Transverse colon (tissue), 4 donors: Measurements from ENCODE around the gene TUBA1B. TPM values are rescaled to one million over a fixed set of nuclear protein-coding genes. Genes with fewer than 3 reads are reported as not detected.
A peak's percentile ranks its signal among the peaks of the same experiment; 100 is the strongest.

Experiments used
- DNase-seq: peaks from one replicate; pipeline ENCODE4 v3.0.0-alpha.2; 2019
- H3K27ac ChIP-seq, 4 donors: fragments of 200-600 bp; sonication (generic); 2 replicates each; pipeline ENCODE4 v1.5.1; 2016 to 2018; ENCODE audit warnings: inconsistent platforms in 4 of 4
- H3K27me3 ChIP-seq: fragments of 200-600 bp; sonication (generic); 2 replicates; pipeline ENCODE4 v1.5.1; 2017; ENCODE audit warnings: inconsistent platforms
- H3K36me3 ChIP-seq, 4 donors: fragments of 200-600 bp; sonication (generic); 2 replicates each; pipeline ENCODE4 v1.5.1; 2017 to 2019; ENCODE audit warnings: inconsistent platforms in 4 of 4
- H3K4me1 ChIP-seq, 4 donors: fragments of 200-600 bp; sonication (generic); 2 replicates each; pipeline ENCODE4 v1.5.1; 2017 to 2020; ENCODE audit warnings: inconsistent platforms in 4 of 4
- H3K4me3 ChIP-seq, 4 donors: fragments of 200-600 bp; sonication (generic); 1 replicate in 1 of 4; 2 replicates in 3 of 4; pipeline versions ENCODE4 v1.5.1 to v1.6.1; 2017 to 2019; ENCODE audit warnings: inconsistent platforms in 4 of 4
- H3K9me3 ChIP-seq, 2 donors: fragments of 200-600 bp; sonication (generic); 2 replicates each; pipeline ENCODE4 v1.5.1; 2017 to 2019; ENCODE audit warnings: inconsistent platforms in 2 of 2
- CTCF ChIP-seq, 5 experiments: fragments of 200-600 bp in 3 of 5; fragments of 450-650 bp in 2 of 5; sonication (generic) in 3 of 5; IDR thresholded peaks; 1 replicate in 2 of 5; 2 replicates in 3 of 5; pipeline ENCODE4 v1.5.1; 2016 to 2017; ENCODE audit warnings: antibody characterized with exemption in 5 of 5, inconsistent platforms in 3 of 5, mild to moderate bottlenecking in 2 of 5, moderate library complexity in 1 of 5
- EP300 ChIP-seq: sonication (generic); formaldehyde crosslinking; IDR thresholded peaks from one replicate; pipeline ENCODE4 v1.6.1; 2017; ENCODE audit warnings: antibody characterized with exemption, low read depth
- POLR2A ChIP-seq: fragments of 450-650 bp; IDR thresholded peaks from one replicate; pipeline ENCODE4 v1.6.1; 2016; ENCODE audit warnings: antibody characterized with exemption, mild to moderate bottlenecking, moderate library complexity
- POLR2AphosphoS5 ChIP-seq, 3 donors: sonication (generic); formaldehyde crosslinking; IDR thresholded peaks; one replicate each; pipeline ENCODE4 v1.6.1; 2016; ENCODE audit warnings: antibody characterized with exemption in 3 of 3
- WGBS, 2 donors: methylation state at CpG; one replicate each; pipeline ENCODE4 v1.1.5; 2018; ENCODE audit warnings: low coverage in 1 of 2; 5-methylcytosine and 5-hydroxymethylcytosine counted together
- in situ Hi-C, 4 donors: fragments of 200-750 bp; cut with MboI; loops; one replicate each; pipeline versions ENCODE4 v1.15.0 to v1.15.1; 2017; ENCODE audit warnings: low sequenced_read_pairs in 3 of 4, low pct_ligation_motif_present in 1 of 4, low pct_unique_long_range_greater_than_20kb in 1 of 4
- intact Hi-C: fragments of 100-400 bp; cut with DNase I; formaldehyde crosslinking; loops from one replicate; pipeline ENCODE4 v1.15.1; 2023; ENCODE audit warnings: low total_unique reads
- total RNA-seq, 4 donors: library from RNA; depleted of rRNA; stranded (reverse); fragments of >200 nt; gene quantifications; one replicate each; pipeline ENCODE4 v1.1.0, GENCODE V29; 2016

Gene TUBA1B
- total RNA-seq, 4 donors from 2014 or later, result 219 to 390 (median 319) TPM

- intact Hi-C loops, result no loop called here
- no peaks in the 10 kb centered on the region for H3K9me3 ChIP-seq
- no peak overlapping the region for H3K4me3 ChIP-seq
- no peak for DNase-seq
- in situ Hi-C loops, result loop anchor here in 2 of 4 donors (25.0 kb wide), 1 partner anchor 140 kb away; no protein-coding TSS in a partner anchor
- 89 to 96% methylated on average over 3 of the region's 3 CpGs for WGBS, 2 donors
- no peak for TF ChIP-seq CTCF (IDR thresholded peaks at IDR 0.05)
- H3K27ac ChIP-seq, result no peak overlapping the region
- H3K27me3 ChIP-seq, result peaks cover 26% of the 10 kb centered on the region
- peaks cover 11 to 18% (median 15%) of the 10 kb centered on the region in 4 donors for H3K4me1 ChIP-seq
- peaks cover 0 to 38% (median 17%) of the 10 kb centered on the region in 4 donors for H3K36me3 ChIP-seq
Measured at GRCh38 chr12:49097381-49097780, 33.8 kb downstream of the TUBA1B start.

- in situ Hi-C loops, result loop anchor here in 2 of 4 donors (25.0 kb wide), 1 partner anchor 142 kb away; no protein-coding TSS in a partner anchor
Measured at GRCh38 chr12:49094975-49095365, 36.2 kb downstream of the TUBA1B start.

GRCh38 chr12:49094160-49094974 lies 36.8 kb downstream of the TUBA1B start, which contains the start of gene DHH:
Gene DHH (minus strand): TSS chr12:49094801. CDS start chr12:49094512, 289 bp downstream.
- no peak for DNase-seq
- in situ Hi-C loops, result loop anchor here in 2 of 4 donors (25.0 kb wide), 1 partner anchor 143 kb away; no protein-coding TSS in a partner anchor
- Histone ChIP-seq H3K9me3 (no peaks in the 10 kb centered on the region), H3K4me1 (peaks cover 31 to 47% (median 34%) of the 10 kb centered on the region in 4 donors), H3K27ac (no peak within 1 kb of the TSS), H3K4me3 (peak within 1 kb of the TSS in 2 of 4 donors; percentile 7 to 29), H3K36me3 (peaks cover 0 to 9% (median 1%) of the 10 kb centered on the region in 4 donors), H3K27me3 (peaks cover 56% of the 10 kb centered on the region)
- intact Hi-C loops, result no loop called here
- no peak for TF ChIP-seq EP300
- TF ChIP-seq POLR2AphosphoS5 (IDR thresholded peaks at IDR 0.05), result no peak
- TF ChIP-seq CTCF (IDR thresholded peaks at IDR 0.05), result no peak
- no peak for TF ChIP-seq POLR2A
- 4% methylated on average over 43 of the region's 49 CpGs; no CpG with 5 or more reads in 1 of the 2 donors for WGBS, 2 donors

More at GRCh38 chr12:49094975-49095365, 36.2 kb downstream of the TUBA1B start:
- TF ChIP-seq EP300, result no peak
- H3K4me3 ChIP-seq, result no peak overlapping the region
- WGBS, 2 donors, result 67 to 68% methylated on average over 1 to 2 of the region's 2 CpGs
- peaks cover 50% of the 10 kb centered on the region for H3K27me3 ChIP-seq
- no peaks in the 10 kb centered on the region for H3K9me3 ChIP-seq
- H3K27ac ChIP-seq, result no peak overlapping the region
- intact Hi-C loops, result no loop called here
- no peak for DNase-seq
- peaks cover 0 to 14% (median 4%) of the 10 kb centered on the region in 4 donors for H3K36me3 ChIP-seq
- peaks cover 24 to 41% (median 28%) of the 10 kb centered on the region in 4 donors for H3K4me1 ChIP-seq

- Histone ChIP-seq H3K4me1 (peaks cover 32 to 47% (median 35%) of the 10 kb centered on the region in 4 donors), H3K27me3 (peaks cover 62% of the 10 kb centered on the region), H3K4me3 (peak overlapping the region in 2 of 4 donors; percentile 7 to 29), H3K9me3 (no peaks in the 10 kb centered on the region), H3K36me3 (peaks cover 0 to 9% (median 0%) of the 10 kb centered on the region in 4 donors), H3K27ac (no peak overlapping the region)
- no peak for TF ChIP-seq POLR2AphosphoS5 (IDR thresholded peaks at IDR 0.05)
- TF ChIP-seq EP300, result no peak
- no peak for TF ChIP-seq POLR2A
- no peak for TF ChIP-seq CTCF (IDR thresholded peaks at IDR 0.05)
- intact Hi-C loops, result no loop called here
- in situ Hi-C loops, result loop anchor here in 2 of 4 donors (25.0 kb wide), 1 partner anchor 144 kb away; no protein-coding TSS in a partner anchor
- DNase-seq, result no peak
- 0 to 5% methylated on average over 1 to 9 of the region's 9 CpGs for WGBS, 2 donors
Measured at GRCh38 chr12:49093792-49094159, 37.4 kb downstream of the TUBA1B start.
